ENCODE data around the gene GHSR.

Gene GHSR

DNA sequence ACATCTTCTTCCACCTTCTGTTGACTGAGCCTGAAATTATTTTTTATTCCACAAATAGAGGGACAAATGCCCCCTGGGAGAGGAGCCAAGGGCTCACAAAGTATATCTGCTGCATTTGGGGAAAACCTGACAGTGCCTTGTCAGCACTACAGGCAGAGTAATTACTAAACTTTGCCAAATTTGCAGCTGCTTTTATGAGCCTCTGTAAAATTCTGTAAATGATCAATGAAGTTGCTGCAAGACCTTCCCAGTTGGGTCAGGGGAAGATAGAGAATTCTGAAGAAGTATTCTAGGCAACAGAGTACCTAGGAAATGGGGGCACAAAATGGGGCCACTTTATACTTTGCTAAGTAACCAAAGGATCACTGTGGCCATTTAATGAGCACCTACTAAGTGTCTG is 10.5 kb downstream of the GHSR start:
- FAIRE-seq, result no peak

DNA sequence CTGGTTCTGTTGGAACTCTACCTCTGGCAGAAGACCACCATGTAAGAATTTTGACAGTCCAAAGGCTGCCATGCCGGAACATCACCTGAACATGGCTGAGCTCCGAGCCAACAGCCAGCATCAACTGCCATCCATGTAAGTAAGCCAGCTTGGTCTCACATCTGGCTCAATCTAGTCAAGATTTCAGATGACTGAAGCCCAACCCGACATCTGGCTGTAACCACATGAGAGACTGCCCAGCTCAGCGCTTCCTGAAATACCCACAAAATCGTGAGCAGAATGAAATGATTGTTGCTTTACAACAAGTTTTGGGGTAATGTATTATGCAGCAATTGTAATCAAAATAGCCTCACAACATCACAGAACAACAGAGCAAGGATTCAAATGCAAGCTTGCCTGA is 32.9 kb downstream of the GHSR start:
- no peak for FAIRE-seq

DNA sequence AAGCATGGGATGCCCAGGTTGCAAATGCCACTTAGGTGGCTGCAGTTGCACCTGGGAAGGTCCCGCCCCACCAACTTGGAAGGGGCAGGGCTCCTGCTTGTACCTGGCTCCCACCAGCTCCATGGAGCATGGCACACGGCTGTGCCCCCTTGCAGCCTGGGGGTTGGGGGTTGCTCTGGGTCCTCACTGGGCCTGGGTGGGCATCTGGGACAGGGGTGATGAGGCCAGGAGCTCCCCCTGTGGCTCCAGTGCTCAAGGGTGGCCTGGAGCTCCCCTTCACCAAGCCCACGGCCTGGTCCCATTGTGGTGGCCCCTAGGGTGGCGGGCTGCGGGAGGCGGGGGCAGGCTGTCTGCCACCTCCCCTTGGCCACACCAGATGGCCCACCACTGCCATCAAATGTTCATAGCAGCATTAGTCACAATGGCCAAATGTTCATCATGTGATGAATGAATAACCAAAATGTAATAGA is 36.7 kb downstream of the GHSR start:
- FAIRE-seq, result no peak

DNA sequence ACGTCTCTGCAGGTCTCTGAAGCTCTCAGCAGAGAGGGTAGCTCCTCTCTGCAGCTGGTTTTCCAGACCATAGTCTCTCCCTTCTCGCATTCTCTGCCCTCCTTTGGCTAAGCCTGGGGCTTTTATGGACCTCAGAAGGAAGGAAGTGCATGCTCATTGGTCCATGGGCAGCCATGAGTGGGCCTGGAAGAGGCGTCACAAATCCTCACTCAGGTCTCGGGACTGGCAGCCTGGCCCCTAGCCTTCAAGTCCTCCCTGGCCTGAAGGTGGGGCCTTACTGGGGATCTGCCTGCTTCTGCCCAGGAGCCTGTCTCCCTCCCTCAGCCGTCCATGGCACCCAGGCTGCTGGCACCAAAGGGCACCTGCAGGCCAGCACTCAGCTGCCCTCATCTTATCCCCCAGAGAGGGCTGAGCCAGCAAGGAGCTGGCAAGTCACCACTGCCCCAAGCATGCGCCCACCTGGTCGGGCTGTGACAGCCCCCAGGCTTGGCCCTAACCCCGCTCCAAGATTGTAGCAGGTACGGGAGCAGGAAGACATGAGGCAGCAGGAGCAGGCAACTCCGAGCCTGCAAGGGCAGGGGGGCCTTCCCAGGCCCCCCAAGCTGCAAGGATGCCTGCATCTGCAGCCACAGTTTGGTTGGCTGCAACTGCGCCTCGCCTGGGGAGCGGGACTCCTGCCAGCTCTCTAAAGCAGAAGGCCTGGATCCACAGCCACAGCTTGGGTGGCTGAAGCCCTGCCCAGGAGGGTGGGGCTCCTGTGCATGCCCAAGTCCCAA is 37.4 kb downstream of the GHSR start:
- FAIRE-seq, result no peak

DNA sequence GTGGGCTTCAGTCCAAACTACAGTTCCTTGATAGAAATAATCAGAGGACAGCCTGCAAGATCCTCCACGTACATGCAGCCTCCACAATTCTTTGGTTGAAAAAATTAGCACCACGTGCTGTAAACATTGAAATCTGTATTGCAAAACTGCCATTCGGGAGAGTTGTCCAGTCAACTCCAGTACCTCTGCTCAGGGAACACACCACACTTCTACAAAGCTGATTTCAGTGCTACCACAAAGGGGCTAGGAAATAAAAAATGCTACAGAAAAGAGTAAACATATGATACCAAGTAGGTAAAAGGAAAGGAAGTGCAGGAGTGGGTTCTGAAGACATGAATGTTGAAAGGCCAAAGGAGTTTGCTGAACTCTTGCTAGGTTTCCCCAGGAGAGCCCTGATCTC is 40.4 kb downstream of the GHSR start:
- FAIRE-seq, result no peak

DNA sequence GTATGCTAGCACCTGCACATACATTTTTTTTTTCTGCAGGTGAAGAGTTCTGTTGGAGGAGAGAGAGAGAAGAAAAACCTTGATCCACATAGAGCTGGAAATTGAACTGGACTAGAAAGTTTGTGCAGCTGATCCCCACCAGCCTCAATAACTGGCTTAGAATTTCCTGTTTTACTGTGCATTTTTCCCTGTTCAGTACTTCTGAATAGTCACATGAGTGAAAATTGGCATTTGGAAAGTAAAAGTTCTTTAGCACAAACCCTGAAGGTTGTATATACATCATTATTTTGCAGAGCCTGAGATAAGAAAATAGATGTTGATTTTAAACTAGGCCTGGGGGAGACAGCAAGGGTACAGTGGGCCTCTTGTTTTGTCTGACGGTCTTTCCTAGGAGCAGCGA is 42.3 kb downstream of the GHSR start:
- FAIRE-seq, result no peak

DNA sequence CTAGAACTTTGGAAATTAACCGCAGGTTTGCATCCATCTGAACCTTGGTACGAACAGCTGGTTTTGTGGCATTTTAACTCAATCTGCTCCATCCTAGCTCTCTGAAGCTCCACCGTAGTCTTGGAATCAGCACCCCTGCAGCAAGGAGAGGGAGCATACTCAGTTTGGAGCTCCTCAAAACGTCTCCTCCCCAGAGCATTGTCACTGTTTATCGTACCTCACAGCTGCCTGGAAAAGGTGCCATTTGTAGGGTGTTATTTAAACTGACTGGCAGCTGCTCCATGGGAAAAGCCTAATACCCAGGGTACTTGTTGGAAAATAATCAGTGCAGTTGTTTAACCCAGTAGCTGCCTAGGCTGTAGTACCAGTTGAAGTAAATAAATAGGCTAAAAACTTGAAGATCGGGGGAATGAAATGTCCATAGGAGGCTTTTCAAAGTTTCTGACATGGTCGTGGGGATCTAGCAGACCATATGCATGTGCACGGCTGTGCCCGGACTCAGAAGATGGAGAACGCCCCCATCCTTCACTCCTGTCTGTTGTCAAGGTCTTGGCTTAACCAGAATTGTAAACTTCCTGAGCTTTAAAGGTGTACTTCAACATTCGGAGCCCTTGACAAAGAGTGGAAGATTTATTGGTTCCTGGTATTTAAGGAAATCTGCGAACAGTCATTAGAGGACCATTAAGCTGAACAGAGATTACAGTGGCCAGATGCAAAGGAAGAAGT is 43.9 kb downstream of the GHSR start:
- no peak for FAIRE-seq

DNA sequence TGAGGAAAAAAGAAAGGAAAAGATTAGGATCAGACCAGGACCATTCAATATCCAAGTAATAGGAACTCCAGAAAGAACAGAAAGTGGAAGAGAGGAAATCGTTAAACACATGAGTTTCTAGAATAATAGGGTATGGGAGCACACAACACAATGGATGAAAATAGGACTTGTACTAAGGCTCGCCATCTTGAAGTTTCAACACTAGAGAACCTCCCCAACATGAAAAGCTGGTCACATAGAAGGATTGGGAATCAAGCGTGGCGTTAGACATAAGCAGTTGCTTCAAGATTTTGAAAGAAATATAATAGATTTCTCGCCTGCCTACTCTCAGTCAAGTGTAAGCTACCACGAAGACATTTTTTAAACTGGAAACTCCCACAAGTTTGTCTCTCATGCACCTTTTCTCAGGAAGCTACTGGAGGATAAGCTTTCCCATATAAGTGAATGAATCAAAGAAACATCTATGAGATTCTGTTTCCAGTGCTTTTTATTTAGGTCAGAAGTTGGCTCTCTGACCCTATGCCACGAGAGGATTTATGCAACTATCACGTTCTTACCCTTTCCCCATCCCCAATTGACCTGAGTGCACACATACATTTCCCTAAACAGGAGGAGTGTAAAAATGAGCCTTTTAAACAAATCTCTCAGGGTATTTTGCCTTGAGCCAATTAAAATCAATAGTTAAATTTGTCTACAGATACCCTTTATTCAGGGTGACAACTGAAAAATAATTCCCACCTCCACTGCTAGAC is 45.2 kb downstream of the GHSR start:
- no peak for FAIRE-seq

DNA sequence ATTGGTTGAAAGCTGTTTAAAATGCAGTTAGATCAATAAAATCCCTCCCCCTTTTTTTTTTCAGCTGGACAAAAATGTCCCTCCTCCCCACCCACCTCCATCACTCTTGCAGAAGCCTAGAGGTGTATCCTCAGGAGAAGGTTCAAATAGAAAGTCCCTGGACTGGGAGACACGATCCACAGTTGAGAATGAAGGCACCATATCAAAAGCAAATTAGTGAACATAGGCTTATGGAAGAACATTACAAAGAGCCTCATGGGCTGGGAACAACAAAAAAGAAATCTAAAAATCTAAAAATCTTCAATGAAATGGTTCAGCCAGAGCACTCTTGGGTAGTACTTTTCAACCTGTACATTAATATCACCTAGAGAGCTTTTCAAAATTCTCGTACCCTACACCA is 46.2 kb downstream of the GHSR start:
- no peak for FAIRE-seq

DNA sequence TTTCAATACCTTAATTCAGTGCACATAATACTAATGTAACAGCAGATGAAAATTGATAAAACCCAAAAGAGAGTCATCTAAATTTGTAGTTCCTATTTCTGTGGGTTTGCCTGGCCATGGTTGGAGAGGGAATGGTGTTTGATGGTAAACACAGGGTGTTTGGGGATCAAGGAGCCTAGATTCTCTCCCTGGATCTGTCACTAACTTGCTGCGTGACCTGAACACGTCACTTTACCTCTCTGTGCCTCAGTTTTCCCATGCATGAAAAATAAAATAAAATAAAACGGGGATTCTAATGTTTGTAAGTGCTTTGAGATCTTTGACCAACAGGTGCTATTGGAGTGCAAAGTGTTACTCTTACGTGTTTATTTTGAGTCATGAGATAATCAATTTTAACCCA is 49.8 kb downstream of the GHSR start:
- FAIRE-seq, result no peak

DNA sequence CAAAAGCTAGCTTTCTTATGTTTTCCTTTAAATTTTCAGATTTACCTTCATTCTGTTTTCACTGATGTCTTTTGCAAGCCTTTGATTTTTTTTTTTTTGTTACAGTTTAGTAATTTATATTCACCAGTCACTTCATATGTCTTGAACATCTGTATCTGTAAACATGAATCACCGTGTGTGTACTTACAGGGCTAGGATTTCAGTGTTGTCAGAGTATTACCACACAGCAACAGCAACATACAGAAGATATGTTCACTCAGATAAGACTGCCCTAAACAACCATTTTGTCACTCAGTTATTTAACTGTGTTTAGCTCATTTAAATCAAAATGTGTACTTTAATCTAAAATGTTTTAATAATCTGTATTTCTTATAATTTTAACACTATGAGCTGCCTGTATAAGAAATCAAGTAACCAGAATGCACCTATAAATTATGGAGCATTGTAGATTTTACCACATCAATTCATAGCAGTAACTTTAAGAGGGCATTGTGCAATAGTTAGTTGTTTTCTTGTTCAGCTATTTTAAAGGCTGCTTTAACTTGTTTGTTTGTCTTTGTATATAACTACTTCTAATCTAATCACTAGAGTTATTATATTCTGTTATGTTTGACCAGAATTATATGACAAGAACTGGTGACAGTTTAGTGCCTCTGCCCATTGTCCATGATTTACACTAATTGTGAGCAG is 50.4 kb downstream of the GHSR start:
- no peak for FAIRE-seq

DNA sequence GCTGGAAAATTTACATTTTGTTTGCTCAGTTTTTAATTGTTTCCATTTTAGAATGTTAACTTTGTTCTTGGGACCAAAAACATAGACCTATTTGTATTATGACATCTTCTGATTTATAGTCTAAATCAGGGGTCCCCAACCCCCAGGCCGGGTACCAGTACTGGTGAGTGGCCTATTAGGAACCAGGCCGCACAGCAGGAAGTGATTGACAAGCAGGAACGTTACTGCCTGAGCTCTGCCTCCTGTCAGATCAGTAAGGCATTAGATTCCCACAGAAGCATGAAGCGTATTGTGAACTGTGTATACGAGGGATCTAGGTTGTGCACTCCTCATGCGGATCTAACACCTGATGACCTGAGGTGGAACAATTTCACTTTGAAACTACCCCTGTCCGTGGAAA is 51.9 kb downstream of the GHSR start:
- FAIRE-seq, result no peak

DNA sequence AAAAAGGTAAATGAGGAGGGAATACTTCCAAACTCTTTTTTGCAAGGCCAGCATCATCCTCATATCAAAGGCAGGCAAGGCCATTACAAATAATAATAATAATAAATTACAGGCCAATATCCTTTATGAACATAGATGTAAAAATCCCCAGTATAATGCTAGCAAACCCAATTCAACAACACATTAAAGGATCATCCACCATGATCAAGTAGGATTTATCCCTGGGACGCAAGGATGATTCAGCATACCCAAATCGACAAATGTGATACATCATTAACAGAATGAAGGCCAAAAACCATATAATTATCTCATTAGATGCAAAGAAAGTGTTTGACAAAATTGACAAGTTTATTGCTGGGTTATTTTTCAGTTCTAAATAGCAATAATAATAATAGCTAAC is 53.6 kb downstream of the GHSR start:
- FAIRE-seq, result no peak

Data from G401.6 (cell line).